ENCODE measurements around the gene DDX42. TPM values are rescaled to one million over a fixed set of nuclear protein-coding genes. Genes with fewer than 3 reads are reported as not detected.
A peak's percentile ranks its signal among the peaks of the same experiment; 100 is the strongest.
"Not testable (repeated sequence)": the region's sequence is repeated elsewhere in the genome, so short reads cannot be mapped to it uniquely, and the experiment has no call there.

DDX42 gene
- total and polyA plus RNA-seq, 3 donors from 2014 or later: 124 to 203 (median 173) TPM

DNA sequence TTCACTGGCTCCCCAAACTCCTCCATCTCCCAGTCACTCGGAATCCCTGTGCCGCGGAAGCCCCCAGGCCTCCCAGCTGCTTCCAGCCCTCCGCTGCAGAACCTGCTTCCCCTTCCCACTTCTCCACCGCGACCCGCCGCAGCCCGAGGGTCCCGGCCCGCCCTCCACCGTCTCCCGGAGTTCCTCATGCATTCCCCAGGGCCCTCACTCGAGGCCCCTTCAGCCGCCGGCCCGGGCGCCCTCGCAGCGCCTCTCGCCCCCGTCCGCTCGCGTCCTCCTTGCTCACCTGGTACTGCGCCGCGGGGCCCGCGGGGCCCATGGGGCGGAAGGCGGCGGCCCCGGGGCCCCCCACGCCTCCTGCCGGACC lies 68.2 kb downstream of the DDX42 start:
- WGBS, 2 donors: 0 to 2% methylated on average over 13 to 36 of the region's 36 CpGs
- peak overlapping the region; percentile 91 to 97 for H3K27ac ChIP-seq

GRCh38 chr17:63842540-63843386 lies 68.8 kb downstream of the DDX42 start, which contains the start of gene SMARCD2:
Gene SMARCD2 (minus strand): TSS chr17:63842685. CDS start chr17:63842674, 11 bp downstream.
- no peaks in the 10 kb centered on the region for H3K9me3 ChIP-seq
- no peaks in the 10 kb centered on the region for H3K27me3 ChIP-seq
- DNase-seq: peak; percentile 99
- H3K4me3 ChIP-seq: peak within 1 kb of the TSS; percentile 88 to 96
- H3K27ac ChIP-seq: peak within 1 kb of the TSS; percentile 91 to 97
- peak; percentile 51 for TF ChIP-seq POLR2A (IDR thresholded peaks at IDR 0.05)
- TF ChIP-seq, protein P1, sequence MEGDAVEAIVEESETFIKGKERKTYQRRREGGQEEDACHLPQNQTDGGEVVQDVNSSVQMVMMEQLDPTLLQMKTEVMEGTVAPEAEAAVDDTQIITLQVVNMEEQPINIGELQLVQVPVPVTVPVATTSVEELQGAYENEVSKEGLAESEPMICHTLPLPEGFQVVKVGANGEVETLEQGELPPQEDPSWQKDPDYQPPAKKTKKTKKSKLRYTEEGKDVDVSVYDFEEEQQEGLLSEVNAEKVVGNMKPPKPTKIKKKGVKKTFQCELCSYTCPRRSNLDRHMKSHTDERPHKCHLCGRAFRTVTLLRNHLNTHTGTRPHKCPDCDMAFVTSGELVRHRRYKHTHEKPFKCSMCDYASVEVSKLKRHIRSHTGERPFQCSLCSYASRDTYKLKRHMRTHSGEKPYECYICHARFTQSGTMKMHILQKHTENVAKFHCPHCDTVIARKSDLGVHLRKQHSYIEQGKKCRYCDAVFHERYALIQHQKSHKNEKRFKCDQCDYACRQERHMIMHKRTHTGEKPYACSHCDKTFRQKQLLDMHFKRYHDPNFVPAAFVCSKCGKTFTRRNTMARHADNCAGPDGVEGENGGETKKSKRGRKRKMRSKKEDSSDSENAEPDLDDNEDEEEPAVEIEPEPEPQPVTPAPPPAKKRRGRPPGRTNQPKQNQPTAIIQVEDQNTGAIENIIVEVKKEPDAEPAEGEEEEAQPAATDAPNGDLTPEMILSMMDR (IDR thresholded peaks at IDR 0.05): peak in 1 of 3 experiments; percentile 10
- intact Hi-C loops (cut with DNase I; ENCODE audit: low total_unique reads): no loop called here
- no peaks in the 10 kb centered on the region for H3K36me3 ChIP-seq (ENCODE audit: low read depth, missing control alignments)
- peaks cover 40% of the 10 kb centered on the region for H3K4me1 ChIP-seq
- 1% methylated on average over 20 to 68 of the region's 92 CpGs for WGBS, 2 donors

More for the DNA sequence above, 68.2 kb downstream of the DDX42 start:
- Histone ChIP-seq H3K4me1 (peaks cover 43% of the 10 kb centered on the region), H3K9me3 (no peaks in the 10 kb centered on the region), H3K36me3 (ENCODE audit: low read depth, missing control alignments) (no peaks in the 10 kb centered on the region), H3K27me3 (no peaks in the 10 kb centered on the region), H3K4me3 (peak overlapping the region; percentile 88 to 96)
- intact Hi-C loops (cut with DNase I; ENCODE audit: low total_unique reads): no loop called here
- no peak for DNase-seq
- TF ChIP-seq, protein P1 (IDR thresholded peaks at IDR 0.05): no peak
- TF ChIP-seq POLR2A (IDR thresholded peaks at IDR 0.05): no peak

- 2 to 4% methylated on average over 10 to 19 of the region's 19 CpGs for WGBS, 2 donors
- H3K36me3 ChIP-seq (ENCODE audit: low read depth, missing control alignments); H3K27me3 ChIP-seq; H3K9me3 ChIP-seq; intact Hi-C loops (cut with DNase I; ENCODE audit: low total_unique reads): not testable (repeated sequence)
- Histone ChIP-seq H3K4me1 (peaks cover 34% of the 10 kb centered on the region), H3K4me3 (peak overlapping the region; percentile 88 to 96), H3K27ac (peak overlapping the region; percentile 91 to 97)
- peak; percentile 69 for DNase-seq
Measured at GRCh38 chr17:63843387-63843888, 69.5 kb downstream of the DDX42 start.

- Histone ChIP-seq H3K27ac (peak overlapping the region; percentile 91 to 97), H3K4me1 (peaks cover 27% of the 10 kb centered on the region), H3K36me3 (ENCODE audit: low read depth, missing control alignments) (no peaks in the 10 kb centered on the region), H3K9me3 (no peaks in the 10 kb centered on the region), H3K4me3 (peak overlapping the region in 1 of 2 donors; percentile 96), H3K27me3 (no peaks in the 10 kb centered on the region)
- WGBS, 2 donors: 53 to 57% methylated on average over 9 of the region's 9 CpGs
- DNase-seq: no peak
- TF ChIP-seq, protein P1 (IDR thresholded peaks at IDR 0.05): no peak
- TF ChIP-seq POLR2A (IDR thresholded peaks at IDR 0.05): no peak
- intact Hi-C loops (cut with DNase I; ENCODE audit: low total_unique reads): no loop called here
Measured at GRCh38 chr17:63843910-63844677, 70.1 kb downstream of the DDX42 start.

DNA sequence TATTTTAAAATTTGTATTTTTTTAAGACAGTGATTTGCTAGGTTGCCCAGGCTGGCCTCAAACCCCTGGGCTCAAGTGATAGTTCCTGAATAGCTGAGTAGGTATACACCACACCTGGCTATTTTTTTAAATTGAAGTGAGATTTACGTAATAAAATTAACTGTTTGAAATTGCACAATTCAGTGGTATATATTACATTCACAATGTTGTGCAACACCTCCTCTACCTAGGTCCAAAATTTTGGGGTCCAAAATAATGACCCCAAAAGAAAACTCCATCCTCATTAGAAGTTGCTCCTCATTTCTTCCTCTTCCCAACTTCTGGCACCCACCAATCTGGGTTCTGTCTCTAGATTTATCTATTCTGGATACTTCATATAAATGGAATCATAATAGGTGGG lies 71.5 kb downstream of the DDX42 start:
- no peak overlapping the region for H3K4me3 ChIP-seq
- WGBS, 2 donors: 54 to 55% methylated on average over 1 of the region's 1 CpG
- no peaks in the 10 kb centered on the region for H3K27me3 ChIP-seq
- no peaks in the 10 kb centered on the region for H3K36me3 ChIP-seq (ENCODE audit: low read depth, missing control alignments)
- no peak for TF ChIP-seq POLR2A (IDR thresholded peaks at IDR 0.05)
- TF ChIP-seq, protein P1 (IDR thresholded peaks at IDR 0.05): no peak
- intact Hi-C loops (cut with DNase I; ENCODE audit: low total_unique reads): no loop called here
- DNase-seq: no peak
- H3K9me3 ChIP-seq: no peaks in the 10 kb centered on the region
- H3K27ac ChIP-seq: no peak overlapping the region
- peaks cover 13% of the 10 kb centered on the region for H3K4me1 ChIP-seq

Measured in testis (tissue), 3 donors.